Measurements from ENCODE around the gene MIEN1.

DNA sequence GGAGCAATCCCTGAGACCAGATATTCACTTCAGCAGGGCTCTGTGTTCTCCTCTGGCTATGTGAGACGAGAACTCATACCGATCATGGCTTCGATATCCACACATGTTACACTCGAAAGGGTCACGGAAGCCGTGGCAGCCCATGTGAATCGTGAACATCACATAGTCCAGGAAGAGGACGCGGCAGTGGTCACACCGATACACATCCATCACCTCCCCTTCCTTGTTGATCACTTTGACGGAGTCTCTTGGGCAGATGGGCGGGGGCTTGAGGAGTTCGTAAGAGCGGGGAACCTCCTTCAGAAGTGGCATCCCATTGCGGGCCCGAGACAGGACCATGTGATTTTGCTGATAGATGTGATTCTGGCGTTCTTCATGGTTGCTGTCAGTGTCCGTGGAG, 35.4 kb upstream of the MIEN1 start:
- TF ChIP-seq, protein P1, sequence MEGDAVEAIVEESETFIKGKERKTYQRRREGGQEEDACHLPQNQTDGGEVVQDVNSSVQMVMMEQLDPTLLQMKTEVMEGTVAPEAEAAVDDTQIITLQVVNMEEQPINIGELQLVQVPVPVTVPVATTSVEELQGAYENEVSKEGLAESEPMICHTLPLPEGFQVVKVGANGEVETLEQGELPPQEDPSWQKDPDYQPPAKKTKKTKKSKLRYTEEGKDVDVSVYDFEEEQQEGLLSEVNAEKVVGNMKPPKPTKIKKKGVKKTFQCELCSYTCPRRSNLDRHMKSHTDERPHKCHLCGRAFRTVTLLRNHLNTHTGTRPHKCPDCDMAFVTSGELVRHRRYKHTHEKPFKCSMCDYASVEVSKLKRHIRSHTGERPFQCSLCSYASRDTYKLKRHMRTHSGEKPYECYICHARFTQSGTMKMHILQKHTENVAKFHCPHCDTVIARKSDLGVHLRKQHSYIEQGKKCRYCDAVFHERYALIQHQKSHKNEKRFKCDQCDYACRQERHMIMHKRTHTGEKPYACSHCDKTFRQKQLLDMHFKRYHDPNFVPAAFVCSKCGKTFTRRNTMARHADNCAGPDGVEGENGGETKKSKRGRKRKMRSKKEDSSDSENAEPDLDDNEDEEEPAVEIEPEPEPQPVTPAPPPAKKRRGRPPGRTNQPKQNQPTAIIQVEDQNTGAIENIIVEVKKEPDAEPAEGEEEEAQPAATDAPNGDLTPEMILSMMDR (IDR thresholded peaks at IDR 0.05), result no peak
- TF ChIP-seq POLR2A (IDR thresholded peaks at IDR 0.05), result no peak

All from body of pancreas (tissue), 4 donors.